Esophagus squamous epithelium (tissue), 4 donors: Measurements from ENCODE around the gene SPATS2.

Experiments used
- CTCF ChIP-seq, 6 experiments: fragments of 450-650 bp in 4 of 6; fragments of 200-600 bp in 2 of 6; sonication (generic) in 2 of 6; IDR thresholded peaks; one replicate each; pipeline ENCODE4 v1.5.1; 2016 to 2019; ENCODE audit warnings: antibody characterized with exemption in 6 of 6, mild to moderate bottlenecking in 4 of 6, moderate library complexity in 4 of 6
- POLR2A ChIP-seq, 4 donors: fragments of 450-650 bp; IDR thresholded peaks; one replicate each; pipeline ENCODE4 v1.6.1; 2017; ENCODE audit warnings: antibody characterized with exemption in 4 of 4, mild to moderate bottlenecking in 4 of 4, moderate library complexity in 3 of 4

DNA sequence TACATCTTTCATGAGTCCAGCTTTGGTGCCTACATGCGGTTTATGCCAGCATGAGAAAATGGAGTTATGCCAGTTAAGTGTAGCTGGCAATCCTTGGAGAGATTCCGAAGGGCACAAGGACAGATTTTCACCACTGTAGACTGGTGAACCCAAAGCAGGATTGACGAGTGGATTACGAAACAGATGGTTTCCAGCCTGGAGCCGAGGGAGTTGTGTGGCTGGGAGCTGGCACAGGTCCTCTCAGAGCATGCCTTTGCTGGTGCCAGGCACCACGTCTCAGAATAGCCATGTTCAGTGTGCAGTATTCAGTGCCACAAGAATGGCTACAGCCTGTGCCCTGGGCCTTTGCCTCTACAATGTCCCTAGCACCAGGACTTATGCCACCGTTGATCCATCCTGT lies 184.8 kb downstream of the SPATS2 start:
- TF ChIP-seq CTCF (IDR thresholded peaks at IDR 0.05) (no peak), POLR2A (IDR thresholded peaks at IDR 0.05) (no peak)
